Activated CD8-positive, alpha-beta T cell treated with anti-CD3 and anti-CD28 coated beads for 36 hours (primary cell): ENCODE measurements around the gene SDCBP2. TPM values are rescaled to one million over a fixed set of nuclear protein-coding genes. Genes with fewer than 3 reads are reported as not detected.

Source experiments
- ATAC-seq: fragments of 200-7000 bp; cut with Tn5 transposase; one replicate; pipeline ENCODE4 v1.10.0; 2021; ENCODE audit warnings: mild to moderate bottlenecking, moderate library complexity
- CTCF ChIA-PET: fragments of 350-600 bp; sonication (Branson Sonifier 250); formaldehyde crosslinking; loops from one replicate; lab custom pipeline; 2021; ENCODE audit warnings: antibody characterized with exemption; lab: Charles Lee
- POLR2A ChIA-PET: fragments of 350-600 bp; sonication (Branson Sonifier 250); formaldehyde crosslinking; loops from one replicate; lab custom pipeline; 2021; ENCODE audit warnings: antibody characterized with exemption; lab: Charles Lee
- DNase-seq: peaks from one replicate; pipeline ENCODE4 v3.0.0-alpha.2; 2020
- H3K27ac Mint-ChIP-seq: one replicate; pipeline ENCODE4 v1.8.0; 2021; ENCODE audit warnings: mild to moderate bottlenecking, mixed read lengths
- H3K27me3 Mint-ChIP-seq: one replicate; pipeline ENCODE4 v1.8.0; 2021; ENCODE audit warnings: mixed read lengths
- H3K36me3 Mint-ChIP-seq: one replicate; pipeline ENCODE4 v1.8.0; 2021; ENCODE audit warnings: low read depth, mixed read lengths
- H3K4me1 Mint-ChIP-seq: one replicate; pipeline ENCODE4 v1.8.0; 2021; ENCODE audit warnings: low read depth, mixed read lengths
- H3K4me3 Mint-ChIP-seq: one replicate; pipeline ENCODE4 v1.8.0; 2021; ENCODE audit warnings: mild to moderate bottlenecking, moderate library complexity, mixed read lengths
- H3K9me3 Mint-ChIP-seq: one replicate; pipeline ENCODE4 v1.8.0; 2021; ENCODE audit warnings: mixed read lengths
- intact Hi-C: fragments of 100-400 bp; cut with micrococcal nuclease; formaldehyde crosslinking; loops from one replicate; pipeline ENCODE4 v1.10.0; 2022
- total RNA-seq, 2 experiments: library from RNA; stranded (reverse); gene quantifications; one replicate each; pipeline ENCODE4 v1.2.3, GENCODE V29; 2021
- TF ChIP-seq, protein P1 (sequence below): fragments of 200-600 bp; IDR thresholded peaks from one replicate; pipeline ENCODE4 v1.8.0; 2022; ENCODE audit warnings: antibody characterized with exemption, mild to moderate bottlenecking

SDCBP2 gene
- total RNA-seq, 2 experiments from 2014 or later = 3.0 to 3.7 TPM

DNA sequence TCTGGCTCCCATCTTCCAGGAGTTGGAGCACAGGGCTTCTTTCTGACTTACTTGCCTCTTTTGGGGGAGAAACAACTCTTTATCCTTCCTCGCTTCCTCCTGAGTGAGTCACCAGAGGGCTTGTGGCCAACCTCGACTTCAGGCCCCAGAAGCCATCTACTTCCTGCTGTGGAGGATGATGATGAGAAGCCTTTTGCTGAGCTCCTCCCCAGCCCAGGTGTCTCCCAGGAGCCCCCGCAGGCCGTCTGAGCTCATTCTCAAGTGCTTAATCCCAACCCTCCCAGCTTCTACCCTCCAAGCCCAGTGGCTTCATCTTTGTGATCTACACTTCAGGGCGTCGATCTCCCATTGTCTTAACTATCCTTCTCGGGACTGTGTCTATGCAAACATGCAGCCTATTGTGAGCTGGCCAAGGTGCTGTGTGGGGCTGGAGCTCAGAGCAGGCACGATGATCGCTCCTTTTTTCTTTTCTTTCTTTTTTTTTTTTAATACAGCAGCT is 27.9 kb downstream of the SDCBP2 start:
- Mint-ChIP-seq H3K4me3 (peak overlapping the region; percentile 59), H3K4me1 (peaks cover 25% of the 10 kb centered on the region), H3K27me3 (no peaks in the 10 kb centered on the region), H3K36me3 (peaks cover 6% of the 10 kb centered on the region), H3K9me3 (no peaks in the 10 kb centered on the region), H3K27ac (peak overlapping the region; percentile 85)
- DNase-seq = peak; percentile 84
- ChIA-PET POLR2A (interaction anchor here (0.5 to 1.8 kb wide), 7 partner anchors 10 to 905 kb away, joined by 3 to 12 read pairs (median 4); no protein-coding TSS in a partner anchor), CTCF (interaction anchor here (0.7 to 3.1 kb wide), 10 partner anchors 10 to 202 kb away, joined by 3 to 13 read pairs (median 6); partner anchors contain the start of gene NSFL1C)
- intact Hi-C loops = no loop called here
- ATAC-seq = peak; percentile 90
- TF ChIP-seq, protein P1, sequence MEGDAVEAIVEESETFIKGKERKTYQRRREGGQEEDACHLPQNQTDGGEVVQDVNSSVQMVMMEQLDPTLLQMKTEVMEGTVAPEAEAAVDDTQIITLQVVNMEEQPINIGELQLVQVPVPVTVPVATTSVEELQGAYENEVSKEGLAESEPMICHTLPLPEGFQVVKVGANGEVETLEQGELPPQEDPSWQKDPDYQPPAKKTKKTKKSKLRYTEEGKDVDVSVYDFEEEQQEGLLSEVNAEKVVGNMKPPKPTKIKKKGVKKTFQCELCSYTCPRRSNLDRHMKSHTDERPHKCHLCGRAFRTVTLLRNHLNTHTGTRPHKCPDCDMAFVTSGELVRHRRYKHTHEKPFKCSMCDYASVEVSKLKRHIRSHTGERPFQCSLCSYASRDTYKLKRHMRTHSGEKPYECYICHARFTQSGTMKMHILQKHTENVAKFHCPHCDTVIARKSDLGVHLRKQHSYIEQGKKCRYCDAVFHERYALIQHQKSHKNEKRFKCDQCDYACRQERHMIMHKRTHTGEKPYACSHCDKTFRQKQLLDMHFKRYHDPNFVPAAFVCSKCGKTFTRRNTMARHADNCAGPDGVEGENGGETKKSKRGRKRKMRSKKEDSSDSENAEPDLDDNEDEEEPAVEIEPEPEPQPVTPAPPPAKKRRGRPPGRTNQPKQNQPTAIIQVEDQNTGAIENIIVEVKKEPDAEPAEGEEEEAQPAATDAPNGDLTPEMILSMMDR = no peak

GRCh38 chr20:1300083-1300840 is 28.7 kb downstream of the SDCBP2 start:
- H3K36me3 Mint-ChIP-seq = peaks cover 6% of the 10 kb centered on the region
- no peaks in the 10 kb centered on the region for H3K27me3 Mint-ChIP-seq
- ChIA-PET CTCF (interaction anchor here (0.7 to 3.1 kb wide), 11 partner anchors 13 to 204 kb away, joined by 3 to 13 read pairs (median 5); partner anchors contain the start of gene NSFL1C), POLR2A (interaction anchor here (0.5 to 1.8 kb wide), 6 partner anchors 9 to 906 kb away, joined by 3 to 12 read pairs (median 4); no protein-coding TSS in a partner anchor)
- H3K27ac Mint-ChIP-seq = peak overlapping the region; percentile 85
- no peaks in the 10 kb centered on the region for H3K9me3 Mint-ChIP-seq
- DNase-seq (no peak), ATAC-seq (no peak)
- TF ChIP-seq, protein P1 = no peak
- peaks cover 25% of the 10 kb centered on the region for H3K4me1 Mint-ChIP-seq
- H3K4me3 Mint-ChIP-seq = peak overlapping the region; percentile 59
- intact Hi-C loops = no loop called here

GRCh38 chr20:1299522-1299921 is 29.4 kb downstream of the SDCBP2 start:
- Mint-ChIP-seq H3K27me3 (no peaks in the 10 kb centered on the region), H3K27ac (peak overlapping the region; percentile 18), H3K4me1 (peaks cover 25% of the 10 kb centered on the region), H3K4me3 (no peak overlapping the region), H3K9me3 (no peaks in the 10 kb centered on the region), H3K36me3 (peaks cover 6% of the 10 kb centered on the region)
- ChIA-PET POLR2A (interaction anchor here (0.8 to 1.8 kb wide), 4 partner anchors 8 to 18 kb away, joined by 3 to 12 read pairs (median 4); no protein-coding TSS in a partner anchor), CTCF (interaction anchor here (1.4 to 3.1 kb wide), 5 partner anchors 13 to 204 kb away, joined by 3 to 13 read pairs (median 11); partner anchors contain the start of gene NSFL1C)
- DNase-seq (peak; percentile 56), ATAC-seq (peak; percentile 31)
- TF ChIP-seq, protein P1 = peak; percentile 51
- intact Hi-C loops = no loop called here

DNA sequence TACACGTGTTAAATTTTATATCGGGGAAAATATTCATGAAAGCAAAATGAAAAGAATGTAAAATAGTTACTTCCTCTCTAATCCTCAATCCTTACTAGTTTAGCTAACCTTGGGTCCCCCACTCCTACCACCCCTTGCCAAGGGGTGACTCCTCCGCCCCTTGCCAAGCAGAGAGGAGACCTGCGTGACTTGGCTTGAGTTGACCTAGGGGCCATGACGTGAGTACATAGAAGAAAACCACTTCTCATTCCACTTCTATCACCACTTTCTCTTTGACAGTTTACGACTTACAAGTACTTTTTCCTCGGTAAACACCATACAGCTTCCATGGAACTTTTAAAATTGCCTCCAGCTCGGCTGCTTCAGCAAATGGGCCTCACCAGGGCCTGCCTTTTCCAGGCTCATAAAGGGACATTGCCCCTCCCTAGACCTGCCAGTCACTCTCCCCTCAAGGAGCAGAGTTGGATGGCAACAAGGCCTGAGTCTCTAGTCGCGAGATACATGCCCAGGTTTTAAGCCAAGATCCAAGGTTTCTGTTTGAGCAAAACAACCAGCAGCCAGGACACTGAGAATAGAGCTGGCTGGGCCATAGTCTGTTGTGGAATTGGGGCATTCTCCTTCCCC is 29.9 kb downstream of the SDCBP2 start:
- ATAC-seq (no peak), DNase-seq (no peak)
- no peak overlapping the region for H3K27ac Mint-ChIP-seq
- intact Hi-C loops = no loop called here
- H3K27me3 Mint-ChIP-seq = no peaks in the 10 kb centered on the region
- CTCF ChIA-PET = interaction anchor here (1.0 to 3.1 kb wide), 6 partner anchors 11 to 205 kb away, joined by 3 to 13 read pairs (median 8); partner anchors contain the start of gene NSFL1C
- TF ChIP-seq, protein P1 = no peak
- peaks cover 6% of the 10 kb centered on the region for H3K36me3 Mint-ChIP-seq
- POLR2A ChIA-PET = interaction anchor here (0.6 to 1.8 kb wide), 5 partner anchors 8 to 57 kb away, joined by 3 to 12 read pairs (median 3); no protein-coding TSS in a partner anchor
- H3K4me1 Mint-ChIP-seq = peaks cover 25% of the 10 kb centered on the region
- H3K4me3 Mint-ChIP-seq = no peak overlapping the region
- H3K9me3 Mint-ChIP-seq = no peaks in the 10 kb centered on the region
